HEK293 (cell line): ENCODE data around the gene USP26.

Source experiments
- BCL6B ChIP-seq: fragments of 450-650 bp; formaldehyde crosslinking; IDR thresholded peaks from 2 replicates; pipeline ENCODE4 v1.5.1; 2017; ENCODE audit warnings: missing biosample characterization, missing genetic modification characterization
- CTCF ChIP-seq: fragments of 450-650 bp; formaldehyde crosslinking; IDR thresholded peaks from 2 replicates; pipeline ENCODE4 v1.5.1; 2016; ENCODE audit warnings: missing biosample characterization, missing genetic modification characterization
- HOXA7 ChIP-seq: sonication (generic); formaldehyde crosslinking; IDR thresholded peaks from 2 replicates; pipeline ENCODE4 v1.8.1; 2022; ENCODE audit warnings: missing genetic modification reagents, borderline replicate concordance
- REST ChIP-seq: fragments of 450-650 bp; formaldehyde crosslinking; IDR thresholded peaks from 2 replicates; pipeline ENCODE4 v1.5.1; 2016; ENCODE audit warnings: missing biosample characterization, missing genetic modification characterization
- YY1 ChIP-seq: fragments of 450-650 bp; formaldehyde crosslinking; IDR thresholded peaks from 2 replicates; pipeline ENCODE4 v1.5.1; 2018; ENCODE audit warnings: missing biosample characterization, missing genetic modification characterization
- ZNF626 ChIP-seq: fragments of 450-650 bp; sonication (Bioruptor Pico); formaldehyde crosslinking; IDR thresholded peaks from 2 replicates; pipeline ENCODE4 v1.5.1; 2018; ENCODE audit warnings: missing biosample characterization, missing genetic modification characterization, inconsistent platforms
- ZNF677 ChIP-seq: fragments of 450-650 bp; IDR thresholded peaks from 2 replicates; pipeline ENCODE4 v1.5.0; 2018; ENCODE audit warnings: missing biosample characterization, mild to moderate bottlenecking, missing genetic modification characterization, moderate library complexity
- ZNF830 ChIP-seq: fragments of 450-650 bp; IDR thresholded peaks from 2 replicates; pipeline ENCODE4 v1.5.0; 2018; ENCODE audit warnings: missing biosample characterization, missing genetic modification characterization, low read depth, mild to moderate bottlenecking, moderate library complexity

- TF ChIP-seq REST (tag by site-specific recombination) (no peak), CTCF (tag by site-specific recombination) (no peak), ZNF626 (no peak), ZNF677 (tag by site-specific recombination) (no peak), BCL6B (tag by site-specific recombination) (no peak), ZNF830 (tag by site-specific recombination) (no peak), HOXA7 (CRISPR knock-in tag) (no peak), YY1 (no peak)
These were observed 50.9 kb downstream of the USP26 start for GRCh38 chrX:133045986-133046385.
